ENCODE data around the gene IFFO2.
A peak's percentile ranks its signal among the peaks of the same experiment; 100 is the strongest.

The IFFO2 gene

DNA sequence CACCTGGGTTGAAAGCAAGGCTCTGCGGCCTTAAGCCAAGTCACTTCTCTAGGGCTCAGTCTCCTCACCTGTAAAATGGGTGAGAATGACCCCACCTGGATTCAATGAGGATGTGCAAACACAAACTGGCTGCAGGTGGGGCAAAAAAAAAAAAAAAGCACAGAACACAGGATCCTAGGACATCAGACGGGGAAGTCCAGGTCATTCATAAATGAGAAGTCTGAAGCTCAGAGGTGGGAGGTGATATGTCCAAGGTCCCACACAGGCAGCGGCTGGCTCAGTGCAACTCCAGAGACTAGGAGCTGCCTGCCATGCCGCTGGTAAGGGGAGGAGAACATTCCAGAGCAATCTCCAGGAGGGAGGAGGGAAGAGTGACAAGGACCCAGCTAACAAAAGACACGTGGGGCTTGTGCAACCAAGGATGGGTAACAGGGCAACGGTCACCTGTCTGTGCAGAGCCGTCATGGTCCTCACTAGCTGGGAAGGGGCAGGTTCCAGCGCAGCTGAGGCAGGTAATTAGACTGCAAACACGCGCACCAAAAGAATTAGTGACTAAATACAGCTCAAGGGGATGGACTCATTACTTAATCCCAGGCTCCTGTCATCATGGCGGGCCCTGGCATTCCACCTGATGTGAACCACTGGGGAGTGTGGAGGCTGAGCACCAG, 19.5 kb downstream of the IFFO2 start:
- DNase-seq (ENCODE audit: low read depth) = no peak

GRCh38 chr1:18936471-18936813, 20.0 kb downstream of the IFFO2 start:
- no peak for DNase-seq (ENCODE audit: low read depth)

DNA sequence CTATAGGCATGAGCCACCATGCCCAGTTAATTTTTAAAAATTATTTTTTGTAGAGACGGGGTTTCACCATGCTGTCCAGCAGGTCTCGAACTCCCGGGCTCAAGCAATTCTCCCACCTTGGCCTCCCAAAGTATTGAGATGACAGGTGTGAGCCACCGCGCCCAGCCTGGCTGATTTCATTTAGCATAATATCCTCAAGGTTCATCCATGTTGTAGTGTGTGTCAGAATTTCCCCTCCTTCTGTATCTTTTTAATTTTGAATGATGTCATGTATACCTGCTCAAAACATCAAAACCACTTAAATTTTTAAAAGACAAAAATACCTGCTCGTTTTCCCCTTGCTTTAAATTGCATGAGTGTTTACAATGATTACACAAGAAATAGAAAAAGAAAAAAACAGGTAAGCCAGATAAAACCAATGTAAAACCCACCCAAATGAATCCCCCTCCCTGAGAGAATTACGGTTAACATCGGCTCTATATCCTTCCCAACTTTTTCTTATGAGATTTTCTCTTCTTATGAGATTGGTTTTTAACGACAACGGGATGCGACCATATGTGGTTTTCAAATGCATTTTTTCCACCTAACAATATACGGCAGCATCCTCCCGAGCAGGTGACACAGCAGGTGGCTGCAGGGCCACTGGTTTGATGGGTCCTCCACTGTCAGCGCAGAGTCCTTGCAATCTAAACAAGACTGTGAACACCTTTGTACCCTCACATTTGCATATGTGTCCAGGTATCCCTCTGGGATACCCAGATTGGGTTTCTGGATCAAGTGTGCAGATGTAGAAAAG, 22.1 kb downstream of the IFFO2 start:
- no peak for DNase-seq (ENCODE audit: low read depth)

- DNase-seq (ENCODE audit: low read depth) = no peak
Measured at GRCh38 chr1:18932879-18933278, 23.6 kb downstream of the IFFO2 start.

GRCh38 chr1:18932387-18932786, 24.1 kb downstream of the IFFO2 start:
- DNase-seq (ENCODE audit: low read depth) = no peak

GRCh38 chr1:18931730-18932129, 24.7 kb downstream of the IFFO2 start:
- no peak for DNase-seq (ENCODE audit: low read depth)

- DNase-seq (ENCODE audit: low read depth) = no peak
Measured at GRCh38 chr1:18929686-18930085, 26.8 kb downstream of the IFFO2 start.

DNA sequence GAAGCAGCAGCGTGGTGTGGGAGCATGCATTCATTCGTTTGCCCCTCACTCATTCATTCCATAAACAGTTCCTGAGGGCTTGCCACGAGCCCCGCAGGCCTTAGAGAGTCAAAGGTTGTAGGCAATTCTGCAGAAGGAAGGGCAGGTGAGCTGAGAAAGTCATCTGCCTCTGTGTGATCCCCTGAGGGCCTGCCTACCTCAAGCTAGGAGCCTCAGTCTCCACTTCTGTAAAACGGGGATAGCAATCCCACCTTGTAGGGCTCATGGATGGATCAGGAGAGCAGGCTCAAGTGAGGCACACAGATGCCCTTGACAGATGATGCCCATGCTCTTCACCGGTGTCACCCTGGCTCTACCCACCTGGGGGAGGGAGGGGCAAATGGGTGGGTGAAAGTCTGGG, 27.5 kb downstream of the IFFO2 start:
- no peak for DNase-seq (ENCODE audit: low read depth)

DNA sequence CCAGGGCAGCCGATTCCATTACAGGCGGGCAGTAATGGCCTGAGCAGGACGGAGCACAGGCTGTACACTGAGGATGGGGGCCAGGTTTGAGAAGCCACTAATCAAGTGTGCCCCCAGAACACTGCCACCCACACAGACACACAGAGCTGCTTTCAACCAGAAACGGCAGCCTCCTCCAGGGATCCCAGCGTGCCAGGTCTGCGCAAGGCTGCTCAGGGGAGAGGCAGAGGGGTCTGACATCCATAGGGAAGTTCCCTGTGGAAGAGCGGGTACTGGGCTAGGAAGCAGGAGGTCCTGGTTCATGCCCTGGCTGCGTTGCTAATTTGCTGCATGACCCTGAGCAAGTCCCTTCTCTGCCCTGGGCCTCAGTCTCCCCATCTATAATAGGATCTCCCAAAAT, 28.1 kb downstream of the IFFO2 start:
- no peak for DNase-seq (ENCODE audit: low read depth)

- DNase-seq (ENCODE audit: low read depth) = no peak
Measured at GRCh38 chr1:18927654-18928272, 28.7 kb downstream of the IFFO2 start.

DNA sequence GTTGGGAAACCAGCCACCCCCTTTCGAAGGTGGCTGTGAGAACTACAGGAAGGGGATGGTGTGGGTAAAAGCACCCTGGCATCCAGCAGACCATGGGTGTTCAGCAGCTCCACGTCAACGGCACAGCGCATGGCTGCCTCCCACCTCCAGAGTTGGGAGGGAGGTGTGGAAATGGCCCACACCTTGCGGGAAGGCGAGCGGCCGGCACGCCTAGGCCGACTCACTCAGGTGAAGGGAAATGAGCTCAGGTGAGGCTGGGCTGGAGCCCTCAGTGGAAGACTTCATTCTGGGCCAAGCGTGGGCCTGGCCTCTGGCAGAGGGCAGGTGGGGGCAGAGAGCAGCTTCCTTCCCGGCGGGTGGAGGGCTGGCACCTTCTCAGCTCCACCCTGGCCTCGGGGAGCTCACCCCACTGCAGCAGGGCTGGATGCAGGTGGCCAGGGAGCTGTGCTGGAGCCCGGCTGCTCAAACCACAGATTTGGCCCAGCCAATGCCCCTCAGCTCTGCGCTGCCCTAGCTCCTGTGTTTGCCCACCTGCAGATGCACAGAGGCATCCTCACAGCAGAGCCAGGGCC, 29.3 kb downstream of the IFFO2 start:
- DNase-seq (ENCODE audit: low read depth) = no peak

DNA sequence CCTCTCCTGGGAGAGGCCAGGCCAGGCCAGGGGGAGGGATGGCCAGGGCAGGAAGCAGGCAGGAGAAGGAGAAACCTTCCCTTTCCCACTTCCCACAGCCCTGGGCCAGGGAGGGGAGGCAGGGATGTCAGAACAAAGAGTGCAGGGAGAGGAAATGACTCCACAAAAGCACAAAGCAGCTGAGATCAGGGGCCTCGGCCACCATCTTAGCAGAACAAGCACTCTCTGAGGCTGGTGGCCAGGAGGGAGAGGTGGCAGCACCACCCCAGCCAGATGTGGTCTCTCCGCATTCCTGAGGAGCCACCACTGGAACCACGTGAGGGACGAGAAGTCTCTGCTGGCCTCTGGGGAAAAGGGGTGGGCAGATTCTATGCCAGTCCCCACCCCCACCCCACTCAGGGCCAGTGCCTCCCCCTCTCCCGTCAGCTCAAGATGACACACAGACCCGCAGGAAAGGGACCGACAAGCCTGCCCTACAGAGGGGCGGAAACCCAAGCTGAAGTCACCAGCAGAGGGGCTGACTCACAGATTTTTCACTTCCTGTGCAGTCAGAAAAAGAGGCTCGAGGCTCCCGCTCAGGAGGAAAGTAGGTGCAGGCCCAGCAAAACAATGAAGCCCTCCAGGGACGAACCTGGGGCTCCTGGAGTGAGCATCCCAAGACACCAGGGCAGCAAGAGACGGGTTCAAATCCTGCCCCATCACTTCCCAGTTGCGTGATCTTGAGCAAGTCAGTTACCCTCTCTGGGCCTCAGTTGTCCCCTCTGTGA, 30.0 kb downstream of the IFFO2 start:
- DNase-seq (ENCODE audit: low read depth) = peak; percentile 75

GRCh38 chr1:18925279-18925678, 31.2 kb downstream of the IFFO2 start:
- no peak for DNase-seq (ENCODE audit: low read depth)

GRCh38 chr1:18924221-18924691, 32.2 kb downstream of the IFFO2 start:
- DNase-seq (ENCODE audit: low read depth) = no peak

DNA sequence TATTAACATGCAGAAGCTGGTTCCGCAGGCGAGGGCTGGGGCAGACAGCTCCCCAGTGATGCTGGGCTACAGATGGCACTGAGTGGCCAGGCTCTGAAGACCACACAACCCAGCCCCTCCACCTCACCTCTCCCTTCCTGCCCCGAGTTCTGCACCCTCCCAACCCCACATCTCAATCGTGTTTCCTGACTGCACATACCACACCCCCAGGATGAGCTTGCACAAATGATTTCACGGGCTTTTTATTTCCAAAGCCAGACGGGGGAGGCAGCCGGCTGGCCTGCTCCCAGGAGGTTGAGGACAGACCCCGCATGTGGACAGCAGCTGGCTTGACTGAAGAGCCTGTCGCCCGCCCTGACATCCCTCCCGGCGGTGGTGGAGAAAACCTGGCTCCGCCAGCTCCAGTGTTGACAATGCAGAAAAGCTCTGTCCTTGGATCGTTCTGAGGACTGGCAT, 32.7 kb downstream of the IFFO2 start:
- DNase-seq (ENCODE audit: low read depth) = no peak

GRCh38 chr1:18922848-18923755, 33.4 kb downstream of the IFFO2 start:
- DNase-seq (ENCODE audit: low read depth) = no peak

- DNase-seq (ENCODE audit: low read depth) = no peak
Measured at GRCh38 chr1:18922319-18922726, 34.2 kb downstream of the IFFO2 start.

DNA sequence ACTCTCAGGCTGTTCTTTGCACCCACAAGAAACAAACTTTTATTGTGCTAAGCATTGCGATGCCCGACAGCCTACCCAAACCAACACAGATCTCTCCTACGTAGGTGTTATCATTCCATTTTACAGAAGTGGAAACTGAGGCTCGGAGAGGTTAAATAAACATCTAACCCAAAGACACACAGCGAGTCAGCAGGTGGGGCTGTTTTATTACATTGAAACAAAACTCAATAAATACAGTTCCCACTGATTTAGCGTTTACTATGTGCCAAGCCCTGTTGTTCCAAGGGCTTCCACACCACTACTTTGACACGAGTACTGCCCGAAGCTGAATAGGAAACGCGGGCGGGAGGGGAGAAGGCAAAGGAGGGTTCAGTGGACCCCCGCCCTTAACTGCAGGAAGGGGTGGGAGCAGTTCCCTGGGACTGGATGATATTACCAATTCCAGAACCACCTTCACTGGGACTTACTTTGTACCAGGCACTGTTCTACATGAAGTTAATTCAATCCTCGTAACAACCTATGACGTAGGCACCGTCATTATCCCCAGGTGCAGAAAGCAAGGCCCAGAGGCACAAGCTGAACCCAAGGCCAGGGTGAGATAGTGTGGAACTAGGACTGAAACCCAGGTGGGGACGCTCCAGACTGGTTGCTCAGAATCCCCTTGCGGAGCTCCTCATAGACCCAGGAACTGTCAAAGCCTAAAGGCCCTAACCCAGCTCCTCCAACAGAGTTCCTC, 34.8 kb downstream of the IFFO2 start:
- DNase-seq (ENCODE audit: low read depth) = no peak

- DNase-seq (ENCODE audit: low read depth) = no peak
Measured at GRCh38 chr1:18920931-18921330, 35.5 kb downstream of the IFFO2 start.

- DNase-seq (ENCODE audit: low read depth) = no peak
Measured at GRCh38 chr1:18919956-18920355, 36.5 kb downstream of the IFFO2 start.
